H9 (cell line): ENCODE measurements around the gene NUDT22. TPM values are rescaled to one million over a fixed set of nuclear protein-coding genes. Genes with fewer than 3 reads are reported as not detected.

Source experiments
- DNase-seq: peaks from one replicate; pipeline ENCODE4 v3.0.0-alpha.2; 2017
- H2AFZ ChIP-seq: one replicate; pipeline ENCODE4 v1.6.1; 2013; ENCODE audit warnings: mild to moderate bottlenecking, low read length, control low read depth, moderate library complexity
- H2AK5ac ChIP-seq: 2 replicates; pipeline ENCODE4 v1.6.1; 2013; ENCODE audit warnings: low read length, control low read depth, mixed read lengths; ENCODE audit not compliant: insufficient read length
- H2BK120ac ChIP-seq: one replicate; pipeline ENCODE4 v1.6.1; 2013; ENCODE audit warnings: low read depth, mild to moderate bottlenecking, low read length, control low read depth, inconsistent platforms; ENCODE audit not compliant: poor library complexity, severe bottlenecking
- H2BK12ac ChIP-seq: 2 replicates; pipeline ENCODE4 v1.6.1; 2013; ENCODE audit warnings: low read length, control low read depth, mixed read lengths, low read depth; ENCODE audit not compliant: insufficient read length
- H2BK15ac ChIP-seq: 2 replicates; pipeline ENCODE4 v1.6.1; 2013; ENCODE audit warnings: low read depth, low read length, control low read depth
- H2BK20ac ChIP-seq: one replicate; pipeline ENCODE4 v1.6.1; 2013; ENCODE audit warnings: low read depth, mild to moderate bottlenecking, low read length, control low read depth, inconsistent platforms; ENCODE audit not compliant: poor library complexity, severe bottlenecking
- H2BK5ac ChIP-seq: 2 replicates; pipeline ENCODE4 v1.6.1; 2013; ENCODE audit warnings: low read length, control low read depth, mixed read lengths; ENCODE audit not compliant: insufficient read length
- H3K14ac ChIP-seq: 2 replicates; pipeline ENCODE4 v1.6.1; 2013; ENCODE audit warnings: low read length, control low read depth; ENCODE audit not compliant: insufficient read depth
- H3K18ac ChIP-seq: 2 replicates; pipeline ENCODE4 v1.6.1; 2013; ENCODE audit warnings: low read depth, mild to moderate bottlenecking, mixed read lengths, low read length, control low read depth; ENCODE audit not compliant: insufficient read length
- H3K23ac ChIP-seq: 2 replicates; pipeline ENCODE4 v1.6.1; 2013; ENCODE audit warnings: low read length, control low read depth, mixed read lengths, low read depth; ENCODE audit not compliant: insufficient read length
- H3K23me2 ChIP-seq: 2 replicates; pipeline ENCODE4 v1.6.1; 2013; ENCODE audit warnings: low read depth, mild to moderate bottlenecking, mixed read lengths, low read length, control low read depth; ENCODE audit not compliant: insufficient read length, poor library complexity, severe bottlenecking
- H3K27ac ChIP-seq: 2 replicates; pipeline ENCODE4 v1.5.1; 2013; ENCODE audit warnings: low read length, control low read depth, mixed read lengths, low read depth; ENCODE audit not compliant: insufficient read length
- H3K27me3 ChIP-seq: 2 replicates; pipeline ENCODE4 v1.6.1; 2013; ENCODE audit warnings: low read length, control low read depth, inconsistent platforms; ENCODE audit not compliant: insufficient read depth
- H3K4ac ChIP-seq: 2 replicates; pipeline ENCODE4 v1.6.1; 2013; ENCODE audit warnings: low read depth, mild to moderate bottlenecking, control low read depth, inconsistent platforms, low read length, moderate library complexity
- H3K4me1 ChIP-seq: 2 replicates; pipeline ENCODE4 v1.6.1; 2013; ENCODE audit warnings: low read length, control low read depth, inconsistent platforms; ENCODE audit not compliant: insufficient read depth
- H3K4me2 ChIP-seq: 2 replicates; pipeline ENCODE4 v1.6.1; 2013; ENCODE audit warnings: low read length, control low read depth, mixed read lengths; ENCODE audit not compliant: insufficient read length, insufficient read depth
- H3K56ac ChIP-seq: 2 replicates; pipeline ENCODE4 v1.6.1; 2013; ENCODE audit warnings: low read depth, mild to moderate bottlenecking, mixed read lengths, low read length, control low read depth; ENCODE audit not compliant: insufficient read length
- H3K79me1 ChIP-seq: 2 replicates; pipeline ENCODE4 v1.6.1; 2013; ENCODE audit warnings: low read depth, mild to moderate bottlenecking, moderate library complexity, low read length, control low read depth, inconsistent platforms; ENCODE audit not compliant: insufficient read depth, poor library complexity, severe bottlenecking
- H3K79me2 ChIP-seq: 2 replicates; pipeline ENCODE4 v1.6.1; 2013; ENCODE audit warnings: low read length, control low read depth, inconsistent platforms; ENCODE audit not compliant: insufficient read depth
- H3K9ac ChIP-seq: 2 replicates; pipeline ENCODE4 v1.6.1; 2013; ENCODE audit warnings: low read length, control low read depth, mixed read lengths; ENCODE audit not compliant: insufficient read length; ENCODE audit errors: extremely low read depth
- H3K9me3 ChIP-seq: one replicate; pipeline ENCODE4 v1.6.1; 2013; ENCODE audit warnings: low read depth, low read length, inconsistent platforms; ENCODE audit not compliant: control insufficient read depth
- H3T11ph ChIP-seq: one replicate; pipeline ENCODE4 v1.6.1; 2013; ENCODE audit warnings: mild to moderate bottlenecking, low read length, control low read depth, inconsistent platforms
- H4K20me1 ChIP-seq: one replicate; pipeline ENCODE4 v1.6.1; 2013; ENCODE audit not compliant: control insufficient read depth, insufficient read length, insufficient read depth
- H4K5ac ChIP-seq: 2 replicates; pipeline ENCODE4 v1.6.1; 2013; ENCODE audit warnings: low read depth, mild to moderate bottlenecking, mixed read lengths, low read length, control low read depth; ENCODE audit not compliant: insufficient read length
- H4K8ac ChIP-seq: replicated peaks from 2 replicates; pipeline ENCODE4 v1.6.1; 2013; ENCODE audit warnings: low read length, control low read depth, mixed read lengths, low read depth; ENCODE audit not compliant: insufficient read length
- H4K91ac ChIP-seq: 2 replicates; pipeline ENCODE4 v1.6.1; 2013; ENCODE audit warnings: low read depth, mild to moderate bottlenecking, moderate library complexity, mixed read lengths, low read length, control low read depth; ENCODE audit not compliant: insufficient read length
- H3K27ac Mint-ChIP-seq, 3 experiments: 2 replicates in 2 of 3; 3 replicates in 1 of 3; pipeline ENCODE4 v1.8.0; 2020 to 2021; ENCODE audit warnings: mixed read lengths in 3 of 3, mild to moderate bottlenecking in 1 of 3, moderate library complexity in 1 of 3
- H3K27me3 Mint-ChIP-seq: 2 replicates; pipeline ENCODE4 v1.8.0; 2021; ENCODE audit warnings: low read depth, mild to moderate bottlenecking, moderate library complexity, mixed read lengths
- H3K36me3 Mint-ChIP-seq, 3 experiments: 2 replicates in 2 of 3; 3 replicates in 1 of 3; pipeline ENCODE4 v1.8.0; 2020 to 2021; ENCODE audit warnings: low read depth in 3 of 3, mixed read lengths in 3 of 3; ENCODE audit not compliant: insufficient read depth in 1 of 3
- H3K4me1 Mint-ChIP-seq, 2 experiments: 2 replicates each; pipeline ENCODE4 v1.8.0; 2020; ENCODE audit warnings: mixed read lengths in 2 of 2
- H3K4me3 Mint-ChIP-seq, 2 experiments: 2 replicates in 1 of 2; 3 replicates in 1 of 2; pipeline ENCODE4 v1.8.0; 2020 to 2021; ENCODE audit warnings: mild to moderate bottlenecking in 2 of 2, mixed read lengths in 2 of 2, moderate library complexity in 1 of 2
- H3K9me3 Mint-ChIP-seq, 2 experiments: 2 replicates in 1 of 2; 3 replicates in 1 of 2; pipeline ENCODE4 v1.8.0; 2020; ENCODE audit warnings: mild to moderate bottlenecking in 2 of 2, mixed read lengths in 2 of 2, moderate library complexity in 1 of 2
- CTCF ChIP-seq: fragments of 200-600 bp; sonication (generic); conservative IDR thresholded peaks from 3 replicates; pipeline ENCODE4 v1.8.0; 2021; ENCODE audit warnings: antibody characterized with exemption, mild to moderate bottlenecking
- WGBS: extraction: QIAGEN DNeasy Blood & Tissue Kit; methylation state at CpG from one replicate; pipeline ENCODE4 v1.1.7; 2013; ENCODE audit warnings: missing lambda C conversion rate, low lambda C conversion rate, mixed read lengths; ENCODE audit not compliant: insufficient read length; ENCODE audit errors: extremely low coverage; 5-methylcytosine and 5-hydroxymethylcytosine counted together
- total RNA-seq: library from RNA; stranded (reverse); gene quantifications from 2 replicates; pipeline ENCODE4 v1.2.1, GENCODE V29; 2021

NUDT22 gene
- total RNA-seq, 1 experiment from 2014 or later, result 39.6 TPM

GRCh38 chr11:64252003-64252872 is 26.2 kb downstream of the NUDT22 start:
- Histone ChIP-seq H2AK5ac (no peak overlapping the region), H3K9ac (peak overlapping the region; percentile 33), H3K27ac (no peak overlapping the region), H2BK20ac (no peak overlapping the region), H3K9me3 (no peaks in the 10 kb centered on the region), H3K56ac (no peak overlapping the region), H3K18ac (no peak overlapping the region), H3K27me3 (no peaks in the 10 kb centered on the region), H2BK12ac (no peak overlapping the region), H3K23me2 (peaks cover 16% of the 10 kb centered on the region), H3K14ac (peak overlapping the region; percentile 24; the same call in 1 of the 2 replicates), H3K79me1 (peaks cover 3% of the 10 kb centered on the region), H3K4me2 (peak overlapping the region; percentile 76), H2BK120ac (no peak overlapping the region), H4K5ac (no peak overlapping the region), H3T11ph (no peak overlapping the region), H4K91ac (no peak overlapping the region), H3K23ac (no peak overlapping the region), H3K4me1 (peaks cover 9% of the 10 kb centered on the region; the same call in 1 of the 2 replicates), H4K20me1 (no peaks in the 10 kb centered on the region), H3K4ac (no peak overlapping the region), H2BK5ac (no peak overlapping the region), H3K79me2 (no peaks in the 10 kb centered on the region; the same call in 1 of the 2 replicates), H2AFZ (no peak overlapping the region), H4K8ac (no peak overlapping the region), H2BK15ac (no peak overlapping the region)
- no CpG with 5 or more reads among the region's 23 CpGs for WGBS
- DNase-seq, result no peak
- peaks cover 13 to 31% (median 25%) of the 10 kb centered on the region in 3 experiments; a peak in 6 of 7 replicates for H3K36me3 Mint-ChIP-seq
- no peaks in the 10 kb centered on the region for H3K9me3 Mint-ChIP-seq
- peak; percentile 36; the same call in 2 of the 3 replicates for TF ChIP-seq CTCF
- H3K27ac Mint-ChIP-seq, result peak overlapping the region in 2 of 3 experiments; percentile 88 to 95; a peak in 3 of 7 replicates
- H3K4me3 Mint-ChIP-seq, result peak overlapping the region; percentile 85 to 98
- no peaks in the 10 kb centered on the region for H3K27me3 Mint-ChIP-seq
- H3K4me1 Mint-ChIP-seq, result peaks cover 34 to 44% of the 10 kb centered on the region in 2 experiments
